NB4 (cell line): Measurements from ENCODE around the gene SLC43A2.
A peak's percentile ranks its signal among the peaks of the same experiment; 100 is the strongest.

Source experiments
- DNase-seq: peaks from one replicate; pipeline ENCODE4 v3.0.0; 2010; ENCODE audit warnings: low read depth
- H3K4me3 ChIP-seq: one replicate; pipeline ENCODE4 v1.5.1; 2011; ENCODE audit warnings: mild to moderate bottlenecking, low read depth, low read length, moderate library complexity
- CTCF ChIP-seq: IDR thresholded peaks from one replicate; pipeline ENCODE4 v1.5.1; 2012; ENCODE audit warnings: low read depth, low read length
- MAX ChIP-seq: IDR thresholded peaks from 2 replicates; pipeline ENCODE4 v1.6.1; 2011; ENCODE audit warnings: low read depth, low read length
- MYC ChIP-seq: IDR thresholded peaks from 2 replicates; pipeline ENCODE4 v1.6.1; 2011; ENCODE audit warnings: low read depth, low read length
- POLR2A ChIP-seq: IDR thresholded peaks from 2 replicates; pipeline ENCODE4 v1.6.1; 2011; ENCODE audit warnings: mild to moderate bottlenecking; ENCODE audit not compliant: insufficient read length; ENCODE audit errors: extremely low read depth

SLC43A2 gene

GRCh38 chr17:1612400-1612799 is 16.2 kb downstream of the SLC43A2 start:
- H3K4me3 ChIP-seq, result no peak overlapping the region
- no peak for TF ChIP-seq POLR2A
- no peak for TF ChIP-seq CTCF
- no peak for TF ChIP-seq MYC
- no peak for TF ChIP-seq MAX
- DNase-seq, result no peak

- TF ChIP-seq CTCF (no peak), MAX (no peak), MYC (no peak), POLR2A (no peak)
- no peak overlapping the region for H3K4me3 ChIP-seq
- DNase-seq, result peak; percentile 66
These were observed 16.9 kb downstream of the SLC43A2 start for GRCh38 chr17:1611715-1612114.

- no peak for DNase-seq
- H3K4me3 ChIP-seq, result no peak overlapping the region
- no peak for TF ChIP-seq MYC
- no peak for TF ChIP-seq POLR2A
- no peak for TF ChIP-seq MAX
- no peak for TF ChIP-seq CTCF
These were observed 20.0 kb downstream of the SLC43A2 start for GRCh38 chr17:1608676-1609075.

GRCh38 chr17:1607971-1608320 is 20.7 kb downstream of the SLC43A2 start:
- TF ChIP-seq MAX, result no peak
- TF ChIP-seq MYC, result no peak
- TF ChIP-seq POLR2A, result no peak
- no peak for TF ChIP-seq CTCF
- no peak overlapping the region for H3K4me3 ChIP-seq
- DNase-seq, result no peak

GRCh38 chr17:1606352-1606985 is 22.2 kb downstream of the SLC43A2 start:
- H3K4me3 ChIP-seq, result no peak overlapping the region
- no peak for TF ChIP-seq MYC
- no peak for TF ChIP-seq POLR2A
- TF ChIP-seq MAX, result no peak
- TF ChIP-seq CTCF, result no peak
- DNase-seq, result no peak

- no peak overlapping the region for H3K4me3 ChIP-seq
- no peak for TF ChIP-seq POLR2A
- no peak for TF ChIP-seq CTCF
- TF ChIP-seq MYC, result no peak
- no peak for TF ChIP-seq MAX
- no peak for DNase-seq
These were observed 22.8 kb downstream of the SLC43A2 start for GRCh38 chr17:1605681-1606351.
